ENCODE results near the gene HIF1AN. TPM values are rescaled to one million over a fixed set of nuclear protein-coding genes. Genes with fewer than 3 reads are reported as not detected.
"Not testable (repeated sequence)": the region's sequence is repeated elsewhere in the genome, so short reads cannot be mapped to it uniquely, and the experiment has no call there.

HIF1AN gene
- total RNA-seq, 1 experiment from 2014 or later: 13.9 TPM

- DNase-seq (ENCODE audit: low spot score): no peak
- in situ Hi-C loops (cut with HindIII; ENCODE audit: low sequenced_read_pairs): no loop called here
Measured at GRCh38 chr10:100554902-100555301, 19.2 kb downstream of the HIF1AN start.

- in situ Hi-C loops (cut with HindIII; ENCODE audit: low sequenced_read_pairs): no loop called here
- DNase-seq (ENCODE audit: low spot score): no peak
Measured at GRCh38 chr10:100560248-100560647, 24.5 kb downstream of the HIF1AN start.

- in situ Hi-C loops (cut with HindIII; ENCODE audit: low sequenced_read_pairs): no loop called here
- DNase-seq (ENCODE audit: low spot score): no peak
Measured at GRCh38 chr10:100561005-100561404, 25.3 kb downstream of the HIF1AN start.

GRCh38 chr10:100562008-100562672, 26.4 kb downstream of the HIF1AN start:
- peak; percentile 17 for DNase-seq (ENCODE audit: low spot score)
- in situ Hi-C loops (cut with HindIII; ENCODE audit: low sequenced_read_pairs): no loop called here

GRCh38 chr10:100565206-100565985, 29.7 kb downstream of the HIF1AN start:
- DNase-seq (ENCODE audit: low spot score): no peak
- in situ Hi-C loops (cut with HindIII; ENCODE audit: low sequenced_read_pairs): no loop called here

GRCh38 chr10:100566561-100566960, 30.8 kb downstream of the HIF1AN start:
- DNase-seq (ENCODE audit: low spot score): no peak
- in situ Hi-C loops (cut with HindIII; ENCODE audit: low sequenced_read_pairs): no loop called here

- in situ Hi-C loops (cut with HindIII; ENCODE audit: low sequenced_read_pairs): no loop called here
- DNase-seq (ENCODE audit: low spot score): no peak
Measured at GRCh38 chr10:100567249-100567648, 31.5 kb downstream of the HIF1AN start.

- DNase-seq (ENCODE audit: low spot score): no peak
- in situ Hi-C loops (cut with HindIII; ENCODE audit: low sequenced_read_pairs): no loop called here
Measured at GRCh38 chr10:100567826-100568225, 32.1 kb downstream of the HIF1AN start.

GRCh38 chr10:100568912-100569311, 33.2 kb downstream of the HIF1AN start:
- DNase-seq (ENCODE audit: low spot score): no peak
- in situ Hi-C loops (cut with HindIII; ENCODE audit: low sequenced_read_pairs): no loop called here

GRCh38 chr10:100569687-100570481, 34.1 kb downstream of the HIF1AN start:
- in situ Hi-C loops (cut with HindIII; ENCODE audit: low sequenced_read_pairs): no loop called here
- DNase-seq (ENCODE audit: low spot score): no peak

GRCh38 chr10:100570506-100570905, 34.8 kb downstream of the HIF1AN start:
- no peak for DNase-seq (ENCODE audit: low spot score)
- in situ Hi-C loops (cut with HindIII; ENCODE audit: low sequenced_read_pairs): no loop called here

GRCh38 chr10:100571084-100571856, 35.5 kb downstream of the HIF1AN start:
- DNase-seq (ENCODE audit: low spot score): no peak
- in situ Hi-C loops (cut with HindIII; ENCODE audit: low sequenced_read_pairs): no loop called here

GRCh38 chr10:100575146-100575545, 39.4 kb downstream of the HIF1AN start:
- DNase-seq (ENCODE audit: low spot score); in situ Hi-C loops (cut with HindIII; ENCODE audit: low sequenced_read_pairs): not testable (repeated sequence)

- no peak for DNase-seq (ENCODE audit: low spot score)
- in situ Hi-C loops (cut with HindIII; ENCODE audit: low sequenced_read_pairs): no loop called here
Measured at GRCh38 chr10:100575585-100576281, 40.0 kb downstream of the HIF1AN start.

- in situ Hi-C loops (cut with HindIII; ENCODE audit: low sequenced_read_pairs): no loop called here
- no peak for DNase-seq (ENCODE audit: low spot score)
Measured at GRCh38 chr10:100576282-100576635, 40.5 kb downstream of the HIF1AN start.

GRCh38 chr10:100579261-100580090, 43.7 kb downstream of the HIF1AN start:
- no peak for DNase-seq (ENCODE audit: low spot score)
- in situ Hi-C loops (cut with HindIII; ENCODE audit: low sequenced_read_pairs): no loop called here

- no peak for DNase-seq (ENCODE audit: low spot score)
- in situ Hi-C loops (cut with HindIII; ENCODE audit: low sequenced_read_pairs): no loop called here
Measured at GRCh38 chr10:100586959-100587358, 51.2 kb downstream of the HIF1AN start.

GRCh38 chr10:100598166-100598565, 62.4 kb downstream of the HIF1AN start:
- DNase-seq (ENCODE audit: low spot score): no peak
- in situ Hi-C loops (cut with HindIII; ENCODE audit: low sequenced_read_pairs): no loop called here
